Measurements from ENCODE around the gene ZDHHC14.

The ZDHHC14 gene

GRCh38 chr6:157396026-157396425 lies 15.0 kb downstream of the ZDHHC14 start:
- no peak for TF ChIP-seq CTCF (IDR thresholded peaks at IDR 0.05; ENCODE audit: control insufficient read depth, insufficient read depth, low read depth, low read length, missing control alignments)
- no peak for DNase-seq (ENCODE audit: low read depth)
- no peak overlapping the region for H3K4me3 ChIP-seq (ENCODE audit: control insufficient read depth, low read depth, low read length)

GRCh38 chr6:157397660-157398059 lies 16.7 kb downstream of the ZDHHC14 start:
- TF ChIP-seq CTCF (IDR thresholded peaks at IDR 0.05; ENCODE audit: control insufficient read depth, insufficient read depth, low read depth, low read length, missing control alignments) = no peak
- no peak overlapping the region for H3K4me3 ChIP-seq (ENCODE audit: control insufficient read depth, low read depth, low read length)
- no peak for DNase-seq (ENCODE audit: low read depth)

- no peak for TF ChIP-seq CTCF (IDR thresholded peaks at IDR 0.05; ENCODE audit: control insufficient read depth, insufficient read depth, low read depth, low read length, missing control alignments)
- DNase-seq (ENCODE audit: low read depth) = no peak
- no peak overlapping the region for H3K4me3 ChIP-seq (ENCODE audit: control insufficient read depth, low read depth, low read length)
Measured at GRCh38 chr6:157398151-157398550, 17.2 kb downstream of the ZDHHC14 start.

DNA sequence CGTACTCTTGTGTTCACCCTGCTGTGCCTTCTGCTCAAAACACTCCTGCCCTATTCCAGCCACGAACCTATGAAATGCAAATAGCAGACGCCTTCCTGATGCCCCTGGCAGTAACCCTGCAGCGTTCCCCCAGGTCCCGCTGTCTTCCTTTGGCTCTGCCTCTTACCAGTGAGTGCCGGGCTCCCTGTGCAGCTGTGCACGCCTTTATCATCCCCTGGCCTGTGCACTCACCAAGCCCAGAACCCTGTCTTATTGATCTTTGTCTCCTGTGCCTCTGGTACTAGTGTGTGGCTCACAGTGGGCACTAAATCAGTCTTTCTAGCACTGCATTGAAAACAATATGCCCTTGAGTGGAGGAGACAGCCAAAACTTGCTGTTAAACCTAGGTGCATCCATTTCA lies 19.7 kb downstream of the ZDHHC14 start:
- TF ChIP-seq CTCF (IDR thresholded peaks at IDR 0.05; ENCODE audit: control insufficient read depth, insufficient read depth, low read depth, low read length, missing control alignments) = no peak
- H3K4me3 ChIP-seq (ENCODE audit: control insufficient read depth, low read depth, low read length) = no peak overlapping the region
- DNase-seq (ENCODE audit: low read depth) = no peak

- TF ChIP-seq CTCF (IDR thresholded peaks at IDR 0.05; ENCODE audit: control insufficient read depth, insufficient read depth, low read depth, low read length, missing control alignments) = no peak
- DNase-seq (ENCODE audit: low read depth) = no peak
- no peak overlapping the region for H3K4me3 ChIP-seq (ENCODE audit: control insufficient read depth, low read depth, low read length)
Measured at GRCh38 chr6:157401734-157402338, 20.8 kb downstream of the ZDHHC14 start.

DNA sequence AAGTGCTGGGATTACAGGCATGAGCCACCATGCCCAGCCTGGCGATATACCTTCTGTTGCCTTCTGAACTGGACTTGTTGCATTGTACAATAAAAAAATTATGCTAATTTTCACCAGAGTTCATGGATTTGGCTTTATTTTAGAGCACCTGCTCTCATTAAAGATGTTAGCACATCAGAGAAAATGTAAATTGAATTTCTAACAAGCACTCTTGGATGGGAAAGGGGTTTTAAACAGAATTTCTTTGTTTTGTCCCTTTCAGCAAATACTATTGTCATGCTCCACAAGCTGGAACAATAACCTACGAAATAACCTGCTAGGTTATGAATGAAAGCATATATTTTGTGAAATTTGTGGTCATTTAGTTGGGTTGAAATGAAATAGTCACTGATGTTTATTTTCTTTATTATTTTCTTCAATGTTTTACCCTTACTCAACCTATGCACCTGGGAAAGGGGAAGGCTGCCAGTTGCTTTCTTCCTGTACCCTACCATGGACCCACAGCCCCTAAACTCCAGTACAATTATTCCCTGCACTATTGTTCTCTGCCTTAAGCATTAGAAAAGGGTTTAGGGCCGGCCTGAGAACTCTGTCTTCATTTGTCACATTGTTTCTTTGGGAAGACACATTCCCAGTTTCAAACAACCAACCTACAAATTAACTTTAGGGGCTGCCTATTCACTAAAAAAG lies 22.2 kb downstream of the ZDHHC14 start:
- no peak for TF ChIP-seq CTCF (IDR thresholded peaks at IDR 0.05; ENCODE audit: control insufficient read depth, insufficient read depth, low read depth, low read length, missing control alignments)
- no peak overlapping the region for H3K4me3 ChIP-seq (ENCODE audit: control insufficient read depth, low read depth, low read length)
- DNase-seq (ENCODE audit: low read depth) = no peak
